HuH-7.5 (cell line): ENCODE measurements around the gene STK32B.

Experiments
- DNase-seq: peaks from one replicate; pipeline ENCODE4 v3.0.0; 2011; ENCODE audit warnings: low spot score

Gene STK32B

GRCh38 chr4:5471206-5471605, 419.9 kb downstream of the STK32B start:
- DNase-seq: no peak

GRCh38 chr4:5471691-5472090, 420.4 kb downstream of the STK32B start:
- no peak for DNase-seq

GRCh38 chr4:5472160-5472591, 420.9 kb downstream of the STK32B start:
- no peak for DNase-seq

DNA sequence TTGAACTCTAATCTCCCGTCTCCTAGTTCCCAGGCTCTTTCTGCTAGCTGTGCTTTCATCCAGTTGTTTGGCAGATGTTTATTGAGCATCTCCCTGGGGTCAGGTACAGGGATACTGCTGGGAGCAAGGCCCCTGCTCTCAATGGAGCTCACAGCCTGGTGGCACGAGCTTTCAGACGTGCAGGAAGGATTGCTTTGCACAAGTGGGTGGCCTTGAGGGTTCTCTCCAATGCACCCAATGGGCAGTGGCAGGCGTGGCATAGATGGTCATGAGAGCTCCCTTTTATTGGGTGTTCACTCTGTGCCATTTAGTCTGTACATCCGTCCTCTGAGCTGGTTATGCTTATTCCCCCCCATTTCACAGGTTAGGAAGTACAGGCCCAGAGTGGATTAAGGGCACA, 421.8 kb downstream of the STK32B start:
- no peak for DNase-seq

DNA sequence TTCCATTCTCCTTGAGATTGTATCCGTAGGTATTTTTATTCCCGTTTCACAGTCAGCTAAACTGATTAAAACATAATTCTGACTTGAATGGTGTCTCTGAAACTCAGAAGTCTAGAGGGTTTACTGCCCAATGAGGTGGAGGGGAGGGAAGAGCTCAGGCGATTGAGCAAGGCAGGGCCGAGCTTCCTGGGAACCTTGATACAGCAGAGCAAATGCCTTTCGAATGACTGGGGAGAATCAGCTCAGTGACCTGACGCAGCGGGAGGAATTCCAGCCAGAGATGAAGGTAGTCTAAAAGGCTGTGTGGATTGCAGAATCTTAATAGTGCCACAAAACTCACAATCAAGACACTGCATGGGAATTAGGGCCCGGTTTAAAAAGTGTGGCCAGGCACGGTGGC, 423.5 kb downstream of the STK32B start:
- DNase-seq: no peak

- no peak for DNase-seq
These were observed 426.3 kb downstream of the STK32B start for GRCh38 chr4:5477613-5478012.

DNA sequence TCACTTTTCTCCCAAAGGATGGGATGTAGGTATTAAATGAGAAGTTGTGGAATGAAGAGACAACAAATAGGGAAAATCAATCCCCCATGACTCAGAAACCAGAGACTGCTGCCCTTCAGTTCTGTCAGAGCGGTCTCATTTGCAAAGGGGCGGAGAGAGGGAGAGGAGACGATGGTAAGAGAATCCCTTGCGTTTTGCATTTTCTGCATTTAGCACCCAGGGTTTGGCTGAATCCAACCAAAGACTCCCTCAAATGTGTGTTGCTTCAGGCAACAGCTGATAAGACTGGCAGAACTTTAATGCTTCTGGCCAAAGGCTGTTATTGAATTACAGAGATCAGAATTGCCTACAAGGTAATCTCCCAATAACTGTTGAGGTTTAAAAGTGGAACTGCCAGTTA, 426.9 kb downstream of the STK32B start:
- no peak for DNase-seq

- DNase-seq: no peak
These were observed 427.4 kb downstream of the STK32B start for GRCh38 chr4:5478697-5479096.

DNA sequence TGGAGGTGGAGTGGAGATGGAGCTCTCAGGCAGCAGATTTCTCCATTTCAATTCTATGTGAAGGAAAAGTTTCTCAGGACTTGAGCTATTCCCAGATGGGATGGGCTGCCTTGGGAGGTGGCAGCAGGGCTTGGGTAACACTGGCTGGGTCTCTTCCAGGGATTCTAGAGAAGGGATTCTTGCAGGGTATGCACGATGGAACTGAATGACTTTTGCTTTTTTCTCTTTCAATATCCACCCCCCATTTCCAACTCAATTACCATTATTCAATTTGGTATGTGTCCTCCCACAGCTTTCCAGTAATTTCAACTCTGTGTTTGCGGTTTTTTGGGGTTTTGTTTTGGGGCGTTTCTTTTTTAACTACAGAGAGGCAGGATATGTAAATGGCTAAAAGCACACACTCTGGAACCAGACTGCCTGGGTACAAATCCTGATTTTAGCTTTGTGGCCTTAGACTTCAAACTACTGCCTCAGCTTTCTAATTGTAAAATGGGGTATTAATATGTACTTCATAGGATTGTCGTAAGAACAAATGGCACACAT, 428.3 kb downstream of the STK32B start:
- no peak for DNase-seq

DNA sequence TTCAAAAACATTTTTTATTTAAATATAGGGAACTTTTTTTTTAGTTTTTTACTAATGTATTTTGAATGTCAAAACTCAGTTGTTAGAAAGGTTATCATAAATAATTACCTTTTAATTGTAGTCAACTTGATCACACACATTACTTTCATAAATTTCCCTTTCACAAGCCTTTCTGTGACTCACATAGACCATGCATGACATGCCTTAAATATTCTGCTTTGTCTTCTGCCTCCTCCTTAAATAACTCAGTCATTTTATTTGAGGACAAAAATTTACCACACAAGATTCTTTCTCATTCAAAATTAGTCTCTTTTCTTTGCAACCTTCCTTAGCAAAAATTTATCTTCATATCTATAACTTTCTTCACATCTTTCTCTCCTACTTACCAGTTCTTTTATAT, 437.1 kb downstream of the STK32B start:
- DNase-seq: no peak

GRCh38 chr4:5489260-5489659, 438.0 kb downstream of the STK32B start:
- no peak for DNase-seq

DNA sequence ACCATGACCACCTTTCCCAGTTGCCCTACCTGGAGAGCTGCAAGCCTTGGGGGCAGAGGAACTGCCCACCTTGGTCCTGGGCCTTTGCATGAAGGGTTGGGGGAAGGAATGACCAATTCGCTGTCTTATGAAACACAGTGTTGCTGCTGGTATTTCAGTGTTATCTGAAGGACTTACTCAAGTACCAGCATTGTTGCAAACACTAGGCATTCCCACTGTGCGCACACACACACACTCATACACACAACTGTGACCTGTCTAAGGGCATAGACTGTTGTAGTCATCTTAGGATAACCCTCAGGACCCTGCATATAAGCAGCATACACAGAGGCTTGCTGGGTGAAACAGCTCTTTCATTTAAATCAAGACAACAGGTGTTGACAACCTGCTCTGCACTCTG, 446.2 kb downstream of the STK32B start:
- DNase-seq: no peak

- no peak for DNase-seq
These were observed 448.9 kb downstream of the STK32B start for GRCh38 chr4:5500165-5500564.

DNA sequence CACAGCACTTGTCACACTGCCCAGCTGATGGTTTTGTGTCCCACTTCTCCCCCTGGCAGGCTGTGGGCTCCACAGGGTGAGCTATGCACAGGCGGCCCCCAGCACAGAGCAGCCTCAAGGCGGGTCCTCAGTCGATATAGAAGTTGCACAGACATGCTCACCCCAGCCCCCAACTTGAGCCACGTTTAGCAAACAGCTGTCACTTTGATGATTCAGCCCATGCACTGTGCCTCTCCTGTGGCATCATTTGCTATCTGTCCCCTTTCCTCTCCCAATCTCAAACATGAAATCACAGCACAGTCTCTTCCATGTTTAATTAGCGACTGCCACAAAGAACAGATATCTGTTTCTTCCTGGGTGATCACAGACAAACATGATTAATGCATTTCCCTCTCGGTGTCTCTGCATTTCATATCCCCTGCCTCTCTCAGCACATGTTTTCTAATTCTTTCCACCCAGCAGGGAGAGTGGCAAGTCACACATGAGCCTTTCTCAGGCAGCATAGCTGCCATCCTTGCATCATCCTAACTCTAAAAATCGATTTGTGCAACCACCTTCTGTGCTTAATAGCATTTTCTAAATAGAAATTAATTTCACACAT, 452.2 kb downstream of the STK32B start:
- no peak for DNase-seq

GRCh38 chr4:5504486-5504885, 453.2 kb downstream of the STK32B start:
- no peak for DNase-seq

- no peak for DNase-seq
These were observed 459.2 kb downstream of the STK32B start for GRCh38 chr4:5510504-5510903.

- no peak for DNase-seq
These were observed 460.5 kb downstream of the STK32B start for GRCh38 chr4:5511791-5512190.

DNA sequence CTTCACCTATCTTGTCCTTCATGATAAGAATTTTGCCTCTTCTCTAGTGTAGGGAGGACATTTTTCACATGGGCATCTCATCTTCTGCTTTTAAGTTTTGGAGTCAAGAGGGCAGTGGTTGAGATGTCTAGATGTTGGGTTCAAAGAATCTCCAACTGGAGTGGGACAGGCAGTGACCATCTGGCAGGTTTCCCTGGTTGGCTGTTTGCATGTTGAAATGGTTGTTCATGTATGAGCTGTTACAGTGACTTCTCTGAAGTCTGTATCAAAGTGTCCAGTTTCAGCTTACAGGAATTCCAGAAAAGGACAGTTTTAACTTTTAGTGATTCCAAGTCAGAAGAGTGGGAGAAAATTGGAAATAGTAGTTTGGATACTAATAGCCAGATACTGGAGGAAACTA, 464.4 kb downstream of the STK32B start:
- DNase-seq: no peak

DNA sequence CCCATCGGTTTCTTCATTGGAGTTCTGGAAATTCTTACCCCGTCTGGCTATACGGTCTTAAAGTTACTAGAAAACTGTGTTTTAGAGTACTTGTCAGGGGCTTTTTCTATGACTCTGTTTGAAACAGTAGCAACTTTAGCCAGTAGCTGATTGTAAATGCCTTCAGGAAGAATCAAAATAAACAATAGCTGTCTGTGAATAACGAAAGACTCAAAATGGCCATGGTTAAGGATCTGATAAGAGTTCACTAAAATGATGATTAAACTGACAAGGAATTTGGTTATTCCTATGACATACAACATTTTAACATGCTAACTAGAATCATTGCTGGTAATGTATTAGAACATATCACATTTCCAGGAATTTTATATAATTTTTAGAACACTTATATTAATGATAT, 466.1 kb downstream of the STK32B start:
- DNase-seq: no peak

GRCh38 chr4:5524446-5525299, 473.4 kb downstream of the STK32B start:
- DNase-seq: no peak

GRCh38 chr4:5526080-5526846, 475.0 kb downstream of the STK32B start:
- DNase-seq: no peak

DNA sequence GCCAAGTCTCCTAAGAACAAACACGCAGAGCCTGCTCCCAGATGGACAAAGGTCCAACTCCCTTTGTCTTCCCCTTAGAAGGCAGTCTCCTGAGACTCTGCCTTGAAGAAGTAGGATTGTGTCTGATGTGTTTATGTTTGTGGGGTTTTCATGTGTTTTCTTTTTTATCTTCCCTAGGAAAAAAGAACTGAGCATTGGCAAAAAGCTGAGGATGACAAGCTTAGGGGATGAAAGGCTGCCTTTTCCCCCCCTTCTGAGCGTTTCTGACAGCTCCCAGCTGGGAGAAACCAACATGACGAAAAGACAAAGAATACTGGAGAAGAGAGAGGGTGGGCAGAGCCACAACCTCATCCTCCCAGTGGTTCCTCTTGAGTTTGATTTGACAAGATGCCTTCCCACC, 475.9 kb downstream of the STK32B start:
- no peak for DNase-seq

DNA sequence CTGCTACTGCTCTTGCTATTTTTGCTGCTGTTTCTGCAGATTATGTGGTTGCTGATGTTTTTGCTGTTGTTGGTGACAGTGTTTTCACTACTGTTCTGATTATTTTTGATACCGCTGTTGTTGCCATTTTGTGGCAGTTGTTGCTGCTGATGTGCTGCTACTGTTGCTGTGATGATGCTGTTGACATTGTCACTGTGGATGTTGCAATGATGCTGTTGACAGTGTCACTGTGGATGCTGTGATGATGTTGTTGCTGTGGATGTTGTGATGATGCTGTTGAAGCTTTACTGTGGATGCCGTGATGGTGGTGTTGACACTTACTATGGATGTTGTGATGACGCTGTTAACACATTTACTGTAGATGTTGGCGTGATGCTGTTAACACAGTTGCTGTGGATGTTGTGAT, 476.8 kb downstream of the STK32B start:
- no peak for DNase-seq
